ENCODE data around the gene UBE2J1.

- TF ChIP-seq REST (IDR thresholded peaks at IDR 0.05) (no peak), CTCF (IDR thresholded peaks at IDR 0.05; ENCODE audit: low read depth, low read length, missing input control) (no peak), RAD21 (IDR thresholded peaks at IDR 0.05) (no peak), EGR1 (IDR thresholded peaks at IDR 0.05; ENCODE audit: low read depth in 2 of 2) (no peak), SP1 (IDR thresholded peaks at IDR 0.05) (no peak), JUND (IDR thresholded peaks at IDR 0.05) (no peak), HNF4G (IDR thresholded peaks at IDR 0.05) (no peak), YY1 (IDR thresholded peaks at IDR 0.05) (no peak), TAF1 (conservative IDR thresholded peaks at IDR 0.05) (no peak), ZBTB33 (IDR thresholded peaks at IDR 0.05) (no peak), NR2F2 (IDR thresholded peaks at IDR 0.05) (no peak), RXRA (IDR thresholded peaks at IDR 0.05) (no peak), FOXA2 (IDR thresholded peaks at IDR 0.05) (no peak)
Observed at GRCh38 chr6:89321131-89321970, 31.2 kb downstream of the UBE2J1 start.

Data from liver (tissue), 3 donors.